Left lung (tissue), 10 donors: ENCODE measurements around the gene OPRL1. TPM values are rescaled to one million over a fixed set of nuclear protein-coding genes. Genes with fewer than 3 reads are reported as not detected.
A peak's percentile ranks its signal among the peaks of the same experiment; 100 is the strongest.

Experiments
- ATAC-seq: fragments of 200-7000 bp; cut with Tn5 transposase; one replicate; pipeline ENCODE4 v1.9.1; 2020; ENCODE audit warnings: moderate library complexity
- DNase-seq, 4 donors: peaks; one replicate each; pipeline ENCODE4 v3.0.0-alpha.2; 2013 to 2020
- H3K27ac ChIP-seq, 2 donors: fragments of 200-600 bp; sonication (generic) in 1 of 2; one replicate each; pipeline versions ENCODE4 v1.5.0 to v1.8.0; 2020 to 2021
- H3K27me3 ChIP-seq, 2 donors: fragments of 200-600 bp; sonication (generic) in 1 of 2; one replicate each; pipeline versions ENCODE4 v1.5.0 to v1.8.0; 2020 to 2021
- H3K36me3 ChIP-seq, 2 donors: fragments of 200-600 bp; sonication (generic) in 1 of 2; one replicate each; pipeline versions ENCODE4 v1.5.0 to v1.8.0; 2020 to 2021
- H3K4me1 ChIP-seq, 2 donors: fragments of 200-600 bp; one replicate each; pipeline ENCODE4 v1.8.0; 2021
- H3K4me3 ChIP-seq, 2 donors: fragments of 200-600 bp; sonication (generic) in 1 of 2; one replicate each; pipeline versions ENCODE4 v1.5.0 to v1.8.0; 2020 to 2021; ENCODE audit warnings: mild to moderate bottlenecking in 1 of 2
- H3K9me3 ChIP-seq, 2 donors: fragments of 200-600 bp; sonication (generic) in 1 of 2; one replicate each; pipeline versions ENCODE4 v1.5.0 to v1.8.0; 2020 to 2021
- CTCF ChIP-seq, 2 donors: fragments of 200-600 bp; sonication (generic) in 1 of 2; IDR thresholded peaks; one replicate each; pipeline versions ENCODE4 v1.5.0 to v1.8.0; 2021; ENCODE audit warnings: antibody characterized with exemption in 2 of 2
- intact Hi-C, 2 donors: fragments of 100-400 bp; cut with DNase I; formaldehyde crosslinking; loops; one replicate each; pipeline versions ENCODE4 v1.11.2 to v1.14.2; 2022
- polyA plus RNA-seq, 6 donors: library from polyadenylated mRNA; unstranded; fragments of 120-200 nt; gene quantifications; one replicate each; pipeline ENCODE4 v1.2.1, GENCODE V29; 2013; ENCODE audit not compliant: insufficient read length in 6 of 6
- total RNA-seq, 2 donors: library from RNA; stranded (reverse); fragmentation: NEBNext Ultra II Directional; extraction: Animal tissue kit (Norgen Biotek cat#: 25700); gene quantifications; one replicate each; pipeline ENCODE4 v1.2.1, GENCODE V29; 2021
- donor health status: DM: no; HTN: yes; CAD: no.
- donor health status: DM: no; HTN: no; CAD: no.

The OPRL1 gene
- total and polyA plus RNA-seq, 8 donors: 1.8 to 2.5 (median 2.2) TPM

- H3K36me3 ChIP-seq: no peaks in the 10 kb centered on the region
- no peak for TF ChIP-seq CTCF (IDR thresholded peaks at IDR 0.05)
- H3K27me3 ChIP-seq: no peaks in the 10 kb centered on the region
- peak within 1 kb of the TSS; percentile 79 to 83 for H3K27ac ChIP-seq
- peak within 1 kb of the TSS; percentile 91 to 95 for H3K4me3 ChIP-seq
- intact Hi-C loops: no loop called here
- H3K4me1 ChIP-seq: peaks cover 16 to 48% of the 10 kb centered on the region in 2 donors
- DNase-seq (peak; percentile 95 to 99 (median 98)), ATAC-seq (peak; percentile 98)
- H3K9me3 ChIP-seq: no peaks in the 10 kb centered on the region
Observed at GRCh38 chr20:64062596-64063388, 17.1 kb upstream of the OPRL1 start, which contains the start of gene TCEA2. TCEA2 (plus strand) TSS chr20:64063198; CDS start chr20:64063313, 115 bp downstream.

- ATAC-seq (peak; percentile 5), DNase-seq (no peak)
- Histone ChIP-seq H3K9me3 (no peaks in the 10 kb centered on the region), H3K4me1 (peaks cover 16 to 41% of the 10 kb centered on the region in 2 donors), H3K27ac (peak overlapping the region; percentile 79 to 83), H3K27me3 (no peaks in the 10 kb centered on the region), H3K4me3 (peak overlapping the region; percentile 91 to 95), H3K36me3 (no peaks in the 10 kb centered on the region)
- intact Hi-C loops: no loop called here
- TF ChIP-seq CTCF (IDR thresholded peaks at IDR 0.05): no peak
Observed at GRCh38 chr20:64063389-64064144, 16.3 kb upstream of the OPRL1 start.

DNA sequence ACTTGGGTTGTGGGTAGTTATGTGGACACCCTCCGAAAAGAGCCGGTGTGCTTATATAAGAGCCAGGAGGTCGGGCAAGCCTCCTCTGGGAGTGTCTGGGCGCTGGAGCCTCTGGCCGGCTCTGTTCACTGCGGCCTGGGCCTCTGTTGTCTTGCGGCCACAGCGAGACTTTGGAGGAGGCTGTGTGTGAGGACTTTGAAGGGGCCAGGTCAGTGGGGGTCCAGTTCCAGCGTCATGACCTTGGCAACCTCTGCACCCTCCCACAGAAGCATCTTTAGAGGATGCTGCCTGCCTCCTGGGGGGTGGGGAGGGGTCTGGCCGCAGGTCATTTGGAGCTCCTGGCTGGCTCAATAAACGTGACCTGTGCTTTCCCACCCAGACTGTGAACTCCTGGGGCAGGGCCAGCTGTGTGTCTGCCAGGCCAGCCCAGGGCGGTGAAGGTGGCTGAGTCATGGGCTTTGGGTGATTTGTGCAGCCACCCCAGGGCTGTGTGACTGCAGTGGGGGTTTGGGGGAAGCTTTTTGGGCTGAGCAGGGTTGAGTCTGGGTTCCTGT lies 15.7 kb upstream of the OPRL1 start:
- DNase-seq (no peak), ATAC-seq (no peak)
- Histone ChIP-seq H3K9me3 (no peaks in the 10 kb centered on the region), H3K36me3 (no peaks in the 10 kb centered on the region), H3K4me1 (peaks cover 16 to 41% of the 10 kb centered on the region in 2 donors), H3K27ac (no peak overlapping the region), H3K4me3 (peak overlapping the region in 1 of 2 donors; percentile 91), H3K27me3 (no peaks in the 10 kb centered on the region)
- TF ChIP-seq CTCF (IDR thresholded peaks at IDR 0.05): no peak
- intact Hi-C loops: no loop called here

GRCh38 chr20:64065062-64065973 lies 14.6 kb upstream of the OPRL1 start:
- no peak for DNase-seq
- TF ChIP-seq CTCF (IDR thresholded peaks at IDR 0.05): no peak
- no peaks in the 10 kb centered on the region for H3K36me3 ChIP-seq
- ATAC-seq: no peak
- H3K4me3 ChIP-seq: no peak overlapping the region
- intact Hi-C loops: no loop called here
- H3K27me3 ChIP-seq: no peaks in the 10 kb centered on the region
- no peak overlapping the region for H3K27ac ChIP-seq
- peaks cover 16 to 41% of the 10 kb centered on the region in 2 donors for H3K4me1 ChIP-seq
- no peaks in the 10 kb centered on the region for H3K9me3 ChIP-seq
